NCI-H2171 treated with DMSO at 0.1 percent for 48 hours (cell line): ENCODE results near the gene CEP104.

ENCODE experiments used
- DNase-seq: peaks from one replicate; lab custom pipeline; 2025; lab: John Stamatoyannopoulos, UW

Gene CEP104

GRCh38 chr1:3762873-3763228 is 94.2 kb downstream of the CEP104 start:
- no peak for DNase-seq

- no peak for DNase-seq
Measured at GRCh38 chr1:3762151-3762872, 94.7 kb downstream of the CEP104 start.
